Activated CD8-positive, alpha-beta T cell treated with anti-CD3 and anti-CD28 coated beads for 36 hours (primary cell): ENCODE results near the gene CYP8B1. TPM values are rescaled to one million over a fixed set of nuclear protein-coding genes. Genes with fewer than 3 reads are reported as not detected.

Experiments used
- ATAC-seq: fragments of 200-7000 bp; cut with Tn5 transposase; one replicate; pipeline ENCODE4 v1.10.0; 2021; ENCODE audit warnings: mild to moderate bottlenecking, moderate library complexity
- CTCF ChIA-PET: fragments of 350-600 bp; sonication (Branson Sonifier 250); formaldehyde crosslinking; loops from one replicate; lab custom pipeline; 2021; ENCODE audit warnings: antibody characterized with exemption; lab: Charles Lee
- POLR2A ChIA-PET: fragments of 350-600 bp; sonication (Branson Sonifier 250); formaldehyde crosslinking; loops from one replicate; lab custom pipeline; 2021; ENCODE audit warnings: antibody characterized with exemption; lab: Charles Lee
- DNase-seq: peaks from one replicate; pipeline ENCODE4 v3.0.0-alpha.2; 2020
- H3K27ac Mint-ChIP-seq: one replicate; pipeline ENCODE4 v1.8.0; 2021; ENCODE audit warnings: mild to moderate bottlenecking, mixed read lengths
- H3K27me3 Mint-ChIP-seq: one replicate; pipeline ENCODE4 v1.8.0; 2021; ENCODE audit warnings: mixed read lengths
- H3K36me3 Mint-ChIP-seq: one replicate; pipeline ENCODE4 v1.8.0; 2021; ENCODE audit warnings: low read depth, mixed read lengths
- H3K4me1 Mint-ChIP-seq: one replicate; pipeline ENCODE4 v1.8.0; 2021; ENCODE audit warnings: low read depth, mixed read lengths
- H3K4me3 Mint-ChIP-seq: one replicate; pipeline ENCODE4 v1.8.0; 2021; ENCODE audit warnings: mild to moderate bottlenecking, moderate library complexity, mixed read lengths
- H3K9me3 Mint-ChIP-seq: one replicate; pipeline ENCODE4 v1.8.0; 2021; ENCODE audit warnings: mixed read lengths
- intact Hi-C: fragments of 100-400 bp; cut with micrococcal nuclease; formaldehyde crosslinking; loops from one replicate; pipeline ENCODE4 v1.10.0; 2022
- total RNA-seq, 2 experiments: library from RNA; stranded (reverse); gene quantifications; one replicate each; pipeline ENCODE4 v1.2.3, GENCODE V29; 2021
- TF ChIP-seq, protein P1 (sequence below): fragments of 200-600 bp; IDR thresholded peaks from one replicate; pipeline ENCODE4 v1.8.0; 2022; ENCODE audit warnings: antibody characterized with exemption, mild to moderate bottlenecking

The CYP8B1 gene
- total RNA-seq, 2 experiments from 2014 or later = not detected

DNA sequence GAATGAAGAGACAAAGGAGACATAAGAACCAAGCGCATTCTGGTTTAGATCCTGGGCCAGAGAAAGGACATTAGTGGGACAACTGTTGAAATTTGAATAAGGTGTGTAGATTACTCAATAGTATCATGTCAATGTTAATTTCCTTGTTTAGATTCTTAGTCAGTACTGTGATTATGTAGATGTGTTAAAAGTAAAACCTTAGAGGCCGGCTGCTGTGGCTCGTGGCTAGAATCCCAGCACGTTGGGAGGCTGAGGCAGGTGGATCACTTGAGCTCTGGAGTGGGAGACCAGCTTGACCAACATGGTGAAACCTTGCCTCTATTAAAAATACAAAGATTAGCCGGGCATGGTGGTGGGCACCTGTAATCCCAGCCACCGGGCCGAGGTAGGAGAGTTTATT, 26.7 kb downstream of the CYP8B1 start:
- Mint-ChIP-seq H3K9me3 (no peaks in the 10 kb centered on the region), H3K27ac (no peak overlapping the region), H3K36me3 (no peaks in the 10 kb centered on the region), H3K4me1 (peaks cover 15% of the 10 kb centered on the region), H3K27me3 (no peaks in the 10 kb centered on the region), H3K4me3 (no peak overlapping the region)
- POLR2A ChIA-PET = no interaction called here
- TF ChIP-seq, protein P1, sequence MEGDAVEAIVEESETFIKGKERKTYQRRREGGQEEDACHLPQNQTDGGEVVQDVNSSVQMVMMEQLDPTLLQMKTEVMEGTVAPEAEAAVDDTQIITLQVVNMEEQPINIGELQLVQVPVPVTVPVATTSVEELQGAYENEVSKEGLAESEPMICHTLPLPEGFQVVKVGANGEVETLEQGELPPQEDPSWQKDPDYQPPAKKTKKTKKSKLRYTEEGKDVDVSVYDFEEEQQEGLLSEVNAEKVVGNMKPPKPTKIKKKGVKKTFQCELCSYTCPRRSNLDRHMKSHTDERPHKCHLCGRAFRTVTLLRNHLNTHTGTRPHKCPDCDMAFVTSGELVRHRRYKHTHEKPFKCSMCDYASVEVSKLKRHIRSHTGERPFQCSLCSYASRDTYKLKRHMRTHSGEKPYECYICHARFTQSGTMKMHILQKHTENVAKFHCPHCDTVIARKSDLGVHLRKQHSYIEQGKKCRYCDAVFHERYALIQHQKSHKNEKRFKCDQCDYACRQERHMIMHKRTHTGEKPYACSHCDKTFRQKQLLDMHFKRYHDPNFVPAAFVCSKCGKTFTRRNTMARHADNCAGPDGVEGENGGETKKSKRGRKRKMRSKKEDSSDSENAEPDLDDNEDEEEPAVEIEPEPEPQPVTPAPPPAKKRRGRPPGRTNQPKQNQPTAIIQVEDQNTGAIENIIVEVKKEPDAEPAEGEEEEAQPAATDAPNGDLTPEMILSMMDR = no peak
- intact Hi-C loops = no loop called here
- ATAC-seq = no peak
- CTCF ChIA-PET = no interaction called here
- DNase-seq = no peak

DNA sequence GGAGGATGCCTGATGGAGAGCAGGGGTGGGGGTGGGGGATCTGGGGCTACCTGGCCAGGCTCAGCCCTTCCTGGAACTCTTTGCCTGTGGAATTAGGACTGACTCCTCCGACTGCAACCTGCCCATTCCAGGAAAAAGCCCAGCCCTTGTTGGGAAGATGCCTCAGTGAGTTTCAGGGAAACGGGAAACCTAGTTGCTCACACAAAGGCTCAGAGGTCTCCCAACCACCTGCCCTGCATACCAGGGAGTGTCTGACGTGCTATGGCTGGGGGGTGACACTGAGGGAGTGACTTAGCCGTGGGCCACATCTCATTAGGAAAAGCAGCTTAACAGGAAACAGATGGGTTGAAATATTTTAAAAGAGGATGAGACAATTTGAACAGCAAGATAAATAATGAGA, 27.9 kb downstream of the CYP8B1 start:
- Mint-ChIP-seq H3K27me3 (no peaks in the 10 kb centered on the region), H3K27ac (peak overlapping the region; percentile 81), H3K36me3 (no peaks in the 10 kb centered on the region), H3K9me3 (no peaks in the 10 kb centered on the region), H3K4me1 (peaks cover 15% of the 10 kb centered on the region), H3K4me3 (no peak overlapping the region)
- ATAC-seq = no peak
- intact Hi-C loops = no loop called here
- POLR2A ChIA-PET = interaction anchor here (0.7 to 0.8 kb wide), 2 partner anchors 12 to 36 kb away, joined by 3 to 5 read pairs; no protein-coding TSS in a partner anchor
- DNase-seq = no peak
- TF ChIP-seq, protein P1 = no peak
- CTCF ChIA-PET = no interaction called here

DNA sequence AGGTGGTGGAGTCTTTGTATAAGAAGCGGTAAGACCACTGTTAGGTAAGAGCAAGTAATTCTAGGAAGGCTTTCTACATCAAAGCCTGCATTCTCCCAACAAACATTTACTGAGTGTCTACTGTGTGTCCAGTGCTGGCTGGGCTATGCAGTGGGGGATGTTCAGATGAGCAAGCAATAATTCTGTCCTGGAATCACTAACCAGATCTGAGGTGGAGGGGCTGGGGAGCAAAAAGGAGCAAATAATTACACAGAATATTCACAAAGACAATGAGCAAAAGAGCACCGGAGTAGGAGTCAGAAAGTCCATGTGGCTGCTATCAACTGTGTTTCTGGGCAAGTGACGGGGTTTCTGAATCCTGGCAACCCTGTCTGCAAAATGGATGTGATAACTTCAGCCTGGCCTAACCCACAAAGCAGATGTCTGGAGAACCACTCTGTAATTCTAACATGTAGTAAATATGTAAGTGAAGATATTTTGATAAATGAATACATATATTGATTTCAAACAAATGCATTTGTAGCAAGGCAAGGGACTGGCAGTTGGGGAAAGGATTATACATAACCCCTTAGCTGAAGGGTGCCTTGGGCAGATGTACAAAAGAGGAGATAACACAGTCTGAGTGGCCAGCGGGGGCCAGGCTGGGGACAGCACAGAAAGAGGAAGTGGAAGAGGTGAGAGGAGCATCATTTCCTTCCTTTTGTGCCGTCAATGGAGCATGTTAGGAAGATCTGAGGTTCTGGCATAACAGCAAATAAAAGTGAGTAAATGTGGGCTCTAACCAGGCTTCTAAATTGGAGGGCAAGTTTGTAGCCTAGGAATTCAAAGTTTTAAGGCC, 28.8 kb downstream of the CYP8B1 start:
- Mint-ChIP-seq H3K36me3 (no peaks in the 10 kb centered on the region), H3K27me3 (no peaks in the 10 kb centered on the region), H3K9me3 (no peaks in the 10 kb centered on the region), H3K4me1 (peaks cover 15% of the 10 kb centered on the region), H3K4me3 (peak overlapping the region; percentile 40), H3K27ac (peak overlapping the region; percentile 81)
- intact Hi-C loops = no loop called here
- DNase-seq (peak; percentile 43), ATAC-seq (peak; percentile 80)
- ChIA-PET CTCF (no interaction called here), POLR2A (interaction anchor here (0.7 to 0.8 kb wide), 2 partner anchors 37 to 140 kb away, joined by 3 read pairs; no protein-coding TSS in a partner anchor)
- TF ChIP-seq, protein P1 = no peak

DNA sequence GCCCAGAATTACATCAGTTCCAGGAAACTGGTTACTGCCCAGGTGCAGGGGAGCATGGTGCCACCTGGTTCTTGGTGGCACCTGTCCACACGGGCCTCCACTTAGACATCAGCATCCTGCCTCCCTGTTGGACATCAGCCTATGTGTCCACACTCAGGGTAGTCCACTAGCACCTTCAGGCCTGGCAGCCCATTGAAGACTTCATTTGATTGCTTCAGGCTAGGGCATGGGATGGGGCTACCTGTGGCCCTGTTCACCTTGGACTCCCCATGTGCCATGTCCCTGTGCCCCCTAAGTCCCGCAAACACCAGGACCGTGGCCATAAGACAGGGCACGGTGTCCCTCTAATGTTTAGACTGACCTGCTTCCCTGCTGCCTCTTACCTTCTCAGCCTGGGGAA, 30.9 kb downstream of the CYP8B1 start:
- ChIA-PET CTCF (no interaction called here), POLR2A (no interaction called here)
- intact Hi-C loops = no loop called here

DNA sequence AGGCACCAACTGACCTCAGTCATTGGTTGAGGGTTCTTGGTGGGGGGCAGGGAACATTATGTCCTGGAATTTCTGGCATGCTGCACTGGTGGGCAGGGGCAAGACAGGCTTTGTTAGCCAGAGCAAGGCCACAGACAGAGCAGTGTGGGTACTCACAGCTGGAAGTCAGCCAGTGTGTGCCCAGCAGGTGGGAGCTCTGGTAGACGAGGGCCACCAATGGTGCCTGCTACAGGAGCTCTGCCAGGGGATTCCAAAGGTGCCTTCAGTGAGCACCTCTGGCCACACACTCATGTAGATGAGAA, 31.3 kb downstream of the CYP8B1 start:
- H3K4me1 Mint-ChIP-seq = peaks cover 15% of the 10 kb centered on the region
- ChIA-PET POLR2A (no interaction called here), CTCF (no interaction called here)
- H3K36me3 Mint-ChIP-seq = no peaks in the 10 kb centered on the region
- ATAC-seq = no peak
- TF ChIP-seq, protein P1 = no peak
- intact Hi-C loops = no loop called here
- no peaks in the 10 kb centered on the region for H3K27me3 Mint-ChIP-seq
- H3K4me3 Mint-ChIP-seq = no peak overlapping the region
- H3K27ac Mint-ChIP-seq = no peak overlapping the region
- no peaks in the 10 kb centered on the region for H3K9me3 Mint-ChIP-seq
- no peak for DNase-seq

More for the DNA sequence above, 30.9 kb downstream of the CYP8B1 start:
- H3K9me3 Mint-ChIP-seq = no peaks in the 10 kb centered on the region
- H3K4me1 Mint-ChIP-seq = peaks cover 15% of the 10 kb centered on the region
- no peak overlapping the region for H3K27ac Mint-ChIP-seq
- TF ChIP-seq, protein P1 = no peak
- DNase-seq (no peak), ATAC-seq (no peak)
- H3K27me3 Mint-ChIP-seq = no peaks in the 10 kb centered on the region
- H3K36me3 Mint-ChIP-seq = no peaks in the 10 kb centered on the region
- H3K4me3 Mint-ChIP-seq = no peak overlapping the region
